Uterus (tissue), 4 donors: ENCODE data around the gene SLC43A3. TPM values are rescaled to one million over a fixed set of nuclear protein-coding genes. Genes with fewer than 3 reads are reported as not detected.
A peak's percentile ranks its signal among the peaks of the same experiment; 100 is the strongest.

ENCODE experiments used
- DNase-seq, 2 donors: peaks; one replicate each; pipeline ENCODE4 v3.0.0-alpha.2; 2019 to 2020
- H3K27ac ChIP-seq, 2 donors: fragments of 200-600 bp; sonication (generic); 1 replicate in 1 of 2; 2 replicates in 1 of 2; pipeline ENCODE4 v1.5.1; 2016 to 2018
- H3K27me3 ChIP-seq, 2 donors: fragments of 200-600 bp; sonication (generic); one replicate each; pipeline ENCODE4 v1.5.1; 2018 to 2019; ENCODE audit warnings: control low read depth in 1 of 2
- H3K36me3 ChIP-seq, 2 donors: fragments of 200-600 bp; sonication (generic); one replicate each; pipeline ENCODE4 v1.5.1; 2019; ENCODE audit warnings: control low read depth in 1 of 2
- H3K4me1 ChIP-seq, 2 donors: fragments of 200-600 bp; sonication (generic); one replicate each; pipeline ENCODE4 v1.5.1; 2018 to 2019; ENCODE audit warnings: control low read depth in 1 of 2
- H3K4me3 ChIP-seq, 2 donors: fragments of 200-600 bp; sonication (generic); 1 replicate in 1 of 2; 2 replicates in 1 of 2; pipeline ENCODE4 v1.5.1; 2018 to 2019; ENCODE audit warnings: mild to moderate bottlenecking in 1 of 2
- H3K9me3 ChIP-seq, 2 donors: fragments of 200-600 bp; sonication (generic); one replicate each; pipeline ENCODE4 v1.5.1; 2019; ENCODE audit warnings: control low read depth in 1 of 2
- CTCF ChIP-seq, 4 experiments: fragments of 200-600 bp in 2 of 4; fragments of 450-650 bp in 2 of 4; sonication (generic) in 2 of 4; IDR thresholded peaks; one replicate each; pipeline ENCODE4 v1.5.1; 2016 to 2019; ENCODE audit warnings: antibody characterized with exemption in 4 of 4, mild to moderate bottlenecking in 2 of 4, moderate library complexity in 1 of 4
- POLR2A ChIP-seq, 2 donors: fragments of 450-650 bp; IDR thresholded peaks; one replicate each; pipeline ENCODE4 v1.6.1; 2016; ENCODE audit warnings: antibody characterized with exemption in 2 of 2, mild to moderate bottlenecking in 1 of 2, moderate library complexity in 1 of 2
- intact Hi-C: fragments of 100-400 bp; cut with DNase I; formaldehyde crosslinking; loops from one replicate; pipeline ENCODE4 v1.15.1; 2023; ENCODE audit warnings: low total_unique reads
- total RNA-seq, 4 donors: library from RNA; depleted of rRNA in 3 of 4; stranded (reverse); fragments of >200 nt in 3 of 4; gene quantifications; one replicate each; pipeline versions ENCODE4 v1.1.0 to v1.2.4, GENCODE V29; 2014 to 2023
- donor health status: DM: yes; HTN: yes; CAD: no.

The SLC43A3 gene
- total RNA-seq, 4 donors from 2014 or later: 44.1 to 333 (median 102) TPM

DNA sequence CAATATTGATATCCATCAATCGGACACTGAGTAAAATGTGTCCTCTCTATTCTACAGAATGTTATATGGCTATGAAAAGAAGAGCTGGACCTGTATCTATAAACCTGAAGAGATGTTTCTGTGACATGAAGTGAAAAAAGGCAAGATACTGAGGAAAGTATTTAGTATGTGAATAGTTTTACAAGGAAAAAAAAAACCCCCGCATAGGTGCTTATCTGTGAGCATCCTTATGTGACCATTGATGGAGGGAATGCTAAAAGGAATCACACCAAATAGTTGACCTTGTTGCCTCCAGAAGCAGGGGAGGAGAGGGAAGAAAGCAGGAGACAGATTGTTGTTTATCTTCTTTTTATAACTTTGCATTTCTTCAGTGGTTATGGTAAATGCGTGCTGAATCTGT, 35.8 kb downstream of the SLC43A3 start:
- intact Hi-C loops: no loop called here
- Histone ChIP-seq H3K4me3 (no peak overlapping the region), H3K27me3 (no peaks in the 10 kb centered on the region), H3K36me3 (no peaks in the 10 kb centered on the region), H3K4me1 (no peaks in the 10 kb centered on the region), H3K9me3 (no peaks in the 10 kb centered on the region), H3K27ac (no peak overlapping the region)
- TF ChIP-seq POLR2A (IDR thresholded peaks at IDR 0.05) (no peak), CTCF (IDR thresholded peaks at IDR 0.05) (no peak)
- DNase-seq: no peak

GRCh38 chr11:57390535-57390934, 36.4 kb downstream of the SLC43A3 start, which contains the start of gene PRG2:
TSS of gene PRG2 (minus strand) at chr11:57390650. CDS start at chr11:57389944, 706 bp downstream.
- Histone ChIP-seq H3K9me3 (no peaks in the 10 kb centered on the region), H3K36me3 (no peaks in the 10 kb centered on the region), H3K27ac (no peak within 1 kb of the TSS), H3K27me3 (no peaks in the 10 kb centered on the region), H3K4me3 (no peak within 1 kb of the TSS), H3K4me1 (no peaks in the 10 kb centered on the region)
- intact Hi-C loops: no loop called here
- DNase-seq: no peak
- TF ChIP-seq POLR2A (IDR thresholded peaks at IDR 0.05) (no peak), CTCF (IDR thresholded peaks at IDR 0.05) (no peak)

DNA sequence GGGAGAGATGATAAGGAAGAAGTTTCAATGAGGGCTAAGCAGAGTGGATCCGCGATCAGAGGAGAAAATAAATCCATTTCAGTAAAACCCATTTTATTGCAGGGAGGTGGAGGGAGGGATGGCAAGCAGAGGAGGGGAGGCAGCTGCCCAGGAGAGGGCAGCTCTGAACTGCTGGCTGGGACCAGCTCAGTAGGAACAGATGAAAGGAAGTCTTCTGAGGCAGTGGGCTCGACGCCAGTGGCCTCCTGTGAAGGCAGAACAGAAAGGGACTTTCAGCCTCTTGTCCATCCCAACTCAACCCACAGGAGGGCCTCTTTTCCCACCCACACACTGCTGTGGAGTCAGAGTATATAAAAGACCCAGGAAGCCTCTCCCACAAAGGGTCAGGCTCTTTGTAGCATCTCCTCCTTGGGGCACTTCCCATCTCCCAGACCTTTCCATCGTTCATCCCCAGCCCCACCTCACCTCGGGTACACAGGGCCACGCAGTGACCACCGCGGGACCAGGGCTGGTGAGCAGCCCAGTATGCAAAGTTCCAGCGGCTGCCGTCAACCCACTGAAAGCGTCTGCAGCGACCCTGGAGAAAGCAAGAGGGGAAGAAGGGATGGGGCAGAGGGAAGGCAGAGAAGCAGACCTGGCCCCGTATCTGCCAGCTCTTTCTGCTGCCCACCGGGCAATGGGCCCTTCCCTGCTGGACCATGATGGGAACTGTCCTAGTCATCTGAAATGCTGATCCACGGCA, 39.5 kb downstream of the SLC43A3 start:
- peak in 1 of 2 donors; percentile 22 for DNase-seq
- Histone ChIP-seq H3K27ac (no peak overlapping the region), H3K27me3 (no peaks in the 10 kb centered on the region), H3K4me3 (no peak overlapping the region), H3K4me1 (no peaks in the 10 kb centered on the region), H3K9me3 (no peaks in the 10 kb centered on the region), H3K36me3 (no peaks in the 10 kb centered on the region)
- intact Hi-C loops: no loop called here
- TF ChIP-seq CTCF (IDR thresholded peaks at IDR 0.05): peak in 1 of 4 experiments; percentile 13
- no peak for TF ChIP-seq POLR2A (IDR thresholded peaks at IDR 0.05)

GRCh38 chr11:57386178-57386940, 40.6 kb downstream of the SLC43A3 start:
- Histone ChIP-seq H3K9me3 (no peaks in the 10 kb centered on the region), H3K36me3 (no peaks in the 10 kb centered on the region), H3K27ac (no peak overlapping the region), H3K4me1 (no peaks in the 10 kb centered on the region), H3K27me3 (no peaks in the 10 kb centered on the region), H3K4me3 (no peak overlapping the region)
- DNase-seq: no peak
- TF ChIP-seq POLR2A (IDR thresholded peaks at IDR 0.05) (no peak), CTCF (IDR thresholded peaks at IDR 0.05) (no peak)
- intact Hi-C loops: no loop called here

GRCh38 chr11:57380975-57381374, 45.9 kb downstream of the SLC43A3 start, which contains the start of gene PRG3:
TSS of gene PRG3 (minus strand) at chr11:57381150. CDS start at chr11:57380708, 442 bp downstream.
- no peak within 1 kb of the TSS for H3K27ac ChIP-seq
- H3K36me3 ChIP-seq: no peaks in the 10 kb centered on the region
- no peaks in the 10 kb centered on the region for H3K9me3 ChIP-seq
- no peak within 1 kb of the TSS for H3K4me3 ChIP-seq
- no peak for DNase-seq
- no peak for TF ChIP-seq POLR2A (IDR thresholded peaks at IDR 0.05)
- TF ChIP-seq CTCF (IDR thresholded peaks at IDR 0.05): no peak
- H3K4me1 ChIP-seq: no peaks in the 10 kb centered on the region
- no peaks in the 10 kb centered on the region for H3K27me3 ChIP-seq
- intact Hi-C loops: no loop called here
